ENCODE results near the gene TTLL5.

The TTLL5 gene, protein sequence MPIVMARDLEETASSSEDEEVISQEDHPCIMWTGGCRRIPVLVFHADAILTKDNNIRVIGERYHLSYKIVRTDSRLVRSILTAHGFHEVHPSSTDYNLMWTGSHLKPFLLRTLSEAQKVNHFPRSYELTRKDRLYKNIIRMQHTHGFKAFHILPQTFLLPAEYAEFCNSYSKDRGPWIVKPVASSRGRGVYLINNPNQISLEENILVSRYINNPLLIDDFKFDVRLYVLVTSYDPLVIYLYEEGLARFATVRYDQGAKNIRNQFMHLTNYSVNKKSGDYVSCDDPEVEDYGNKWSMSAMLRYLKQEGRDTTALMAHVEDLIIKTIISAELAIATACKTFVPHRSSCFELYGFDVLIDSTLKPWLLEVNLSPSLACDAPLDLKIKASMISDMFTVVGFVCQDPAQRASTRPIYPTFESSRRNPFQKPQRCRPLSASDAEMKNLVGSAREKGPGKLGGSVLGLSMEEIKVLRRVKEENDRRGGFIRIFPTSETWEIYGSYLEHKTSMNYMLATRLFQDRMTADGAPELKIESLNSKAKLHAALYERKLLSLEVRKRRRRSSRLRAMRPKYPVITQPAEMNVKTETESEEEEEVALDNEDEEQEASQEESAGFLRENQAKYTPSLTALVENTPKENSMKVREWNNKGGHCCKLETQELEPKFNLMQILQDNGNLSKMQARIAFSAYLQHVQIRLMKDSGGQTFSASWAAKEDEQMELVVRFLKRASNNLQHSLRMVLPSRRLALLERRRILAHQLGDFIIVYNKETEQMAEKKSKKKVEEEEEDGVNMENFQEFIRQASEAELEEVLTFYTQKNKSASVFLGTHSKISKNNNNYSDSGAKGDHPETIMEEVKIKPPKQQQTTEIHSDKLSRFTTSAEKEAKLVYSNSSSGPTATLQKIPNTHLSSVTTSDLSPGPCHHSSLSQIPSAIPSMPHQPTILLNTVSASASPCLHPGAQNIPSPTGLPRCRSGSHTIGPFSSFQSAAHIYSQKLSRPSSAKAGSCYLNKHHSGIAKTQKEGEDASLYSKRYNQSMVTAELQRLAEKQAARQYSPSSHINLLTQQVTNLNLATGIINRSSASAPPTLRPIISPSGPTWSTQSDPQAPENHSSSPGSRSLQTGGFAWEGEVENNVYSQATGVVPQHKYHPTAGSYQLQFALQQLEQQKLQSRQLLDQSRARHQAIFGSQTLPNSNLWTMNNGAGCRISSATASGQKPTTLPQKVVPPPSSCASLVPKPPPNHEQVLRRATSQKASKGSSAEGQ (N-terminal part only)

DNA sequence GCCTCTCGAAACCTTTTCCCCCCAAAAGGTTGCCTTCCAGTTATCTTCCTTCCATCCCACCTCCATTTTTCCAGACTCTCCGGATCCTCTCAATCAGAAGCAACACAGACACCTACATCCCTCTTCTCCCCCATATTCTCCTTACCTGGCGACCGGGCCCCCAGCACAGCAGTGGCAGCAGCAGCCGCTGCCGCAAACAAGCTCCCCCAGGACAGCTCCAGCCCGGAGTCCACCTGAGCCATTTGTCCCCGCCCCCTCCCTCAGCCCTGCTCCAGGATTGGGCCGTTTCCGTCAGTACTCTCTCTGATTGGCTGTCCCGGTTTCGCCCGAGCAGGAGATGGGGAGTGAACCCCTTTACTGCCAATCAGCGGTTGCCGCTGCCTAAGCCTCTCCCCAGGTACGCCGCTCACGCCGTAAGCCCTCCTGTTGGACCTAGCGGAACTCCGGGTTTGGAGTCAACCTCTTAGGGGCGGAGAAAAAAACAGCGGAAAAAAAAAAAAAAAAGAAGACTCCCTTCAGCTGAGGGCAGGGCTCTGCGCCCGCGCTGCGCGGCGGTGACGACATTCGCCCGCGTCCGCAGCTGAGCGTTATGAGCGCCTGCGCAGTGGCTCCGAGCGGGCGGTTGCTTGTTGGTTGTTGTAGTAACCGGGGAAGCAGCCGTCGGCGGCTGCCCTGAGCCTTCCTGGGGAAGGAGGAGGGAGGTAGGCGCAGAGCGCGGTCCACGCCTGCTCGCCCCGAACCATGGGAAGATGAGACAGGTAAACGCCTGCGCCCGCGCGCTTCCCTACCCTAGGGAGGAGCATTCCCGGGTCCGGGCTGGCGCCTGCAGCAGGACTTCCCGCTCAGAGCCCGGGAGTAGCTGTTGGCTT, at the start of gene TTLL5, which contains the start of gene ERG28:
Gene TTLL5 (plus strand): TSS at position 617 of the 869 bp plus-strand sequence. CDS start 1,904 bp downstream, outside the sequence.
Gene ERG28 (minus strand): TSS at position 247 of the 869 bp plus-strand sequence. CDS start 3,374 bp downstream, outside the sequence.
- ATAC-seq: peak; percentile 99
- TF ChIP-seq ESRRG (CRISPR knock-in tag; IDR thresholded peaks at IDR 0.05) (no peak), ZNF8 (CRISPR knock-in tag; IDR thresholded peaks at IDR 0.05) (no peak), BACH2 (CRISPR knock-in tag; IDR thresholded peaks at IDR 0.05; ENCODE audit: borderline replicate concordance) (no peak)

DNA sequence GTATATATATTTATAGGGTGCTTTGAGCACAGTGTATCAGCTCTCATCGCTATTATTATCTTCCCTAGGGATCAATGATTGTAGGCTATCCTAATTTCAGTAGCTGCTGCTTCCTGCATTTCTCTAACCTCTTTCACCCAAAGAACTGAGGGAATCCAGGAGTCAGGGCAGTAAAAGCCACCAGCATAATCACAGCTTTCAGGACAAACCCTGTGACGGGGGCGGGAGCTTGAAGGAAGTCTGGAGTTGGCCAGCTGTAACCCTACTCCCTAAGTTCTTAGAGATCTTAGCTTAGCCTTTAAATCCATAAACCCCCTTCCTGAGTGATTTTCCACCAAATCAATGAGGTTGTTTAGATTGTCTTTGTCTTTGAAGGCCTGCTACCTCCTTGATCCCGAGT, 48.9 kb upstream of the TTLL5 start:
- no peak for ATAC-seq
- TF ChIP-seq ZFP3 (CRISPR knock-in tag; IDR thresholded peaks at IDR 0.05) (no peak), ZC3H10 (CRISPR knock-in tag; IDR thresholded peaks at IDR 0.05) (no peak), ZNF8 (CRISPR knock-in tag; IDR thresholded peaks at IDR 0.05) (no peak), ZFP30 (CRISPR knock-in tag; IDR thresholded peaks at IDR 0.05) (no peak), PPARA (CRISPR knock-in tag; IDR thresholded peaks at IDR 0.05; ENCODE audit: borderline replicate concordance) (no peak), ZNF565 (CRISPR knock-in tag; conservative IDR thresholded peaks at IDR 0.05; ENCODE audit: low read depth) (no peak), OSR1 (CRISPR knock-in tag; IDR thresholded peaks at IDR 0.05) (no peak), ISL1 (CRISPR knock-in tag; IDR thresholded peaks at IDR 0.05) (no peak), SNAI2 (CRISPR knock-in tag; IDR thresholded peaks at IDR 0.05) (no peak), ESRRG (CRISPR knock-in tag; IDR thresholded peaks at IDR 0.05) (no peak), RARB (CRISPR knock-in tag; IDR thresholded peaks at IDR 0.05) (no peak), CSDC2 (CRISPR knock-in tag; IDR thresholded peaks at IDR 0.05) (no peak), GLIS3 (CRISPR knock-in tag; IDR thresholded peaks at IDR 0.05) (no peak), TOX (CRISPR knock-in tag; IDR thresholded peaks at IDR 0.05; ENCODE audit: borderline replicate concordance) (no peak)
- TF ChIP-seq, protein P1, sequence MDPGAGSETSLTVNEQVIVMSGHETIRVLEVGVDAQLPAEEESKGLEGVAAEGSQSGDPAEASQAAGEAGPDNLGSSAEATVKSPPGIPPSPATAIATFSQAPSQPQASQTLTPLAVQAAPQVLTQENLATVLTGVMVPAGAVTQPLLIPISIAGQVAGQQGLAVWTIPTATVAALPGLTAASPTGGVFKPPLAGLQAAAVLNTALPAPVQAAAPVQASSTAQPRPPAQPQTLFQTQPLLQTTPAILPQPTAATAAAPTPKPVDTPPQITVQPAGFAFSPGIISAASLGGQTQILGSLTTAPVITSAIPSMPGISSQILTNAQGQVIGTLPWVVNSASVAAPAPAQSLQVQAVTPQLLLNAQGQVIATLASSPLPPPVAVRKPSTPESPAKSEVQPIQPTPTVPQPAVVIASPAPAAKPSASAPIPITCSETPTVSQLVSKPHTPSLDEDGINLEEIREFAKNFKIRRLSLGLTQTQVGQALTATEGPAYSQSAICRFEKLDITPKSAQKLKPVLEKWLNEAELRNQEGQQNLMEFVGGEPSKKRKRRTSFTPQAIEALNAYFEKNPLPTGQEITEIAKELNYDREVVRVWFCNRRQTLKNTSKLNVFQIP (CRISPR knock-in tag; IDR thresholded peaks at IDR 0.05; ENCODE audit: borderline replicate concordance, low read depth): no peak
- TF ChIP-seq, protein P2, sequence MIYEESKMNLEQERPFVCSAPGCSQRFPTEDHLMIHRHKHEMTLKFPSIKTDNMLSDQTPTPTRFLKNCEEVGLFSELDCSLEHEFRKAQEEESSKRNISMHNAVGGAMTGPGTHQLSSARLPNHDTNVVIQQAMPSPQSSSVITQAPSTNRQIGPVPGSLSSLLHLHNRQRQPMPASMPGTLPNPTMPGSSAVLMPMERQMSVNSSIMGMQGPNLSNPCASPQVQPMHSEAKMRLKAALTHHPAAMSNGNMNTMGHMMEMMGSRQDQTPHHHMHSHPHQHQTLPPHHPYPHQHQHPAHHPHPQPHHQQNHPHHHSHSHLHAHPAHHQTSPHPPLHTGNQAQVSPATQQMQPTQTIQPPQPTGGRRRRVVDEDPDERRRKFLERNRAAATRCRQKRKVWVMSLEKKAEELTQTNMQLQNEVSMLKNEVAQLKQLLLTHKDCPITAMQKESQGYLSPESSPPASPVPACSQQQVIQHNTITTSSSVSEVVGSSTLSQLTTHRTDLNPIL (CRISPR knock-in tag; IDR thresholded peaks at IDR 0.05; ENCODE audit: low read depth): no peak
- TF ChIP-seq, protein P3, sequence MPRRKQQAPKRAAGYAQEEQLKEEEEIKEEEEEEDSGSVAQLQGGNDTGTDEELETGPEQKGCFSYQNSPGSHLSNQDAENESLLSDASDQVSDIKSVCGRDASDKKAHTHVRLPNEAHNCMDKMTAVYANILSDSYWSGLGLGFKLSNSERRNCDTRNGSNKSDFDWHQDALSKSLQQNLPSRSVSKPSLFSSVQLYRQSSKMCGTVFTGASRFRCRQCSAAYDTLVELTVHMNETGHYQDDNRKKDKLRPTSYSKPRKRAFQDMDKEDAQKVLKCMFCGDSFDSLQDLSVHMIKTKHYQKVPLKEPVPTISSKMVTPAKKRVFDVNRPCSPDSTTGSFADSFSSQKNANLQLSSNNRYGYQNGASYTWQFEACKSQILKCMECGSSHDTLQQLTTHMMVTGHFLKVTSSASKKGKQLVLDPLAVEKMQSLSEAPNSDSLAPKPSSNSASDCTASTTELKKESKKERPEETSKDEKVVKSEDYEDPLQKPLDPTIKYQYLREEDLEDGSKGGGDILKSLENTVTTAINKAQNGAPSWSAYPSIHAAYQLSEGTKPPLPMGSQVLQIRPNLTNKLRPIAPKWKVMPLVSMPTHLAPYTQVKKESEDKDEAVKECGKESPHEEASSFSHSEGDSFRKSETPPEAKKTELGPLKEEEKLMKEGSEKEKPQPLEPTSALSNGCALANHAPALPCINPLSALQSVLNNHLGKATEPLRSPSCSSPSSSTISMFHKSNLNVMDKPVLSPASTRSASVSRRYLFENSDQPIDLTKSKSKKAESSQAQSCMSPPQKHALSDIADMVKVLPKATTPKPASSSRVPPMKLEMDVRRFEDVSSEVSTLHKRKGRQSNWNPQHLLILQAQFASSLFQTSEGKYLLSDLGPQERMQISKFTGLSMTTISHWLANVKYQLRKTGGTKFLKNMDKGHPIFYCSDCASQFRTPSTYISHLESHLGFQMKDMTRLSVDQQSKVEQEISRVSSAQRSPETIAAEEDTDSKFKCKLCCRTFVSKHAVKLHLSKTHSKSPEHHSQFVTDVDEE (CRISPR knock-in tag; IDR thresholded peaks at IDR 0.05): no peak

DNA sequence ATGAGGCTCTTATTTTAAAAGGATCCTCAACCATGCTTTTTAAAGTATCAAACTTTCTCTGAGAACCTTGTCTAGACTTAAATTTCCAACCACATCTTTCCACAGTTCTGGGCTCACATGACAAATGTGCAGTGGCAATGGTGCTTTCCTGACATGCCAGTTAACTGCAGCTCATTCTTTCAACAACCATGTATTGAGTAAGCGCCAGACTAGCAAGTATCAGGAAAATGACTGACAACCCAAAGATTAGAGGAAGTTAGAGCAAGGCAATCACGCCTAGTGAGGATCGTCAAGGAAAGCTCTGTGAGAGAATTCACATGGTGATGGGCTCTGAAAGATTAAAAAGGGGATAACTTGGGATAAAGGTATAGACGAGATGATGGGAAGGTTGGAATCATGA, 46.9 kb upstream of the TTLL5 start:
- TF ChIP-seq TOX (CRISPR knock-in tag; IDR thresholded peaks at IDR 0.05; ENCODE audit: borderline replicate concordance) (no peak), ISL1 (CRISPR knock-in tag; IDR thresholded peaks at IDR 0.05) (no peak), CSDC2 (CRISPR knock-in tag; IDR thresholded peaks at IDR 0.05) (no peak), ZFP30 (CRISPR knock-in tag; IDR thresholded peaks at IDR 0.05) (no peak), PPARA (CRISPR knock-in tag; IDR thresholded peaks at IDR 0.05; ENCODE audit: borderline replicate concordance) (no peak)
- TF ChIP-seq, protein P1 (CRISPR knock-in tag; IDR thresholded peaks at IDR 0.05; ENCODE audit: borderline replicate concordance, low read depth): no peak
- TF ChIP-seq, protein P4, sequence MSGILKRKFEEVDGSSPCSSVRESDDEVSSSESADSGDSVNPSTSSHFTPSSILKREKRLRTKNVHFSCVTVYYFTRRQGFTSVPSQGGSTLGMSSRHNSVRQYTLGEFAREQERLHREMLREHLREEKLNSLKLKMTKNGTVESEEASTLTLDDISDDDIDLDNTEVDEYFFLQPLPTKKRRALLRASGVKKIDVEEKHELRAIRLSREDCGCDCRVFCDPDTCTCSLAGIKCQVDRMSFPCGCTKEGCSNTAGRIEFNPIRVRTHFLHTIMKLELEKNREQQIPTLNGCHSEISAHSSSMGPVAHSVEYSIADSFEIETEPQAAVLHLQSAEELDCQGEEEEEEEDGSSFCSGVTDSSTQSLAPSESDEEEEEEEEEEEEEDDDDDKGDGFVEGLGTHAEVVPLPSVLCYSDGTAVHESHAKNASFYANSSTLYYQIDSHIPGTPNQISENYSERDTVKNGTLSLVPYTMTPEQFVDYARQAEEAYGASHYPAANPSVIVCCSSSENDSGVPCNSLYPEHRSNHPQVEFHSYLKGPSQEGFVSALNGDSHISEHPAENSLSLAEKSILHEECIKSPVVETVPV (CRISPR knock-in tag; IDR thresholded peaks at IDR 0.05): no peak
- ATAC-seq: no peak

Measured in SK-N-SH treated with all-trans-retinoic acid at 6 μM for 48 hours (cell line).